Panc1 (cell line): ENCODE data around the gene GRID2.

Experiments used
- POLR2AphosphoS5 ChIP-seq: IDR thresholded peaks from 2 replicates; pipeline ENCODE4 v1.6.1; 2012; ENCODE audit warnings: mild to moderate bottlenecking, low read depth, low read length, moderate library complexity
- REST ChIP-seq, 2 experiments: IDR thresholded peaks; 2 replicates each; pipeline ENCODE4 v1.6.1; 2011 to 2012; ENCODE audit warnings: low read depth in 2 of 2, control low read depth in 1 of 2, low read length in 1 of 2, mild to moderate bottlenecking in 1 of 2, moderate library complexity in 1 of 2; ENCODE audit not compliant: insufficient read depth in 1 of 2
- SIN3A ChIP-seq: IDR thresholded peaks from 2 replicates; pipeline ENCODE4 v1.6.1; 2012; ENCODE audit warnings: low read depth, mild to moderate bottlenecking, low read length, moderate library complexity, borderline replicate concordance; ENCODE audit not compliant: insufficient read depth
- TF ChIP-seq, protein P1 (sequence below): fragments of 450-650 bp; IDR thresholded peaks from 2 replicates; pipeline ENCODE4 v1.5.1; 2017; ENCODE audit warnings: mild to moderate bottlenecking

DNA sequence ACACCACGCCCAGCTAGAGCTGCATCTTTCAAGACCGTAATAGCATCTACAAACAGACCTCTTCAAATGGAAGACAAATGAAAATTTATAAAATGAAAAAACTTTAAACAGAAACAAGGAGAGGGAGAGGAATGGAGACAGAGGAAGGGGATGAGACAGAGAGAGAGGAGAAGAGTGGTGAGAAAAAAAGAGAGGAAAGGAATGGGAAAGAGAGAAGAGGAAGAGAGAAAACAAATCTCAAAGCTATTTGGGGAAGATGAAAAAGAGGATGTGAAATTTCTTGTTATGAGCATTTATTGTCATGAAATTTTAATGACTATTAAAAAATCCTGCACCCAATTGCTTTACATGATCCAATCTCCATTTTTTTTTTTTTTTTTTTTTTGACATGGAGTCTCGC, 726.9 kb downstream of the GRID2 start:
- TF ChIP-seq, protein P1, sequence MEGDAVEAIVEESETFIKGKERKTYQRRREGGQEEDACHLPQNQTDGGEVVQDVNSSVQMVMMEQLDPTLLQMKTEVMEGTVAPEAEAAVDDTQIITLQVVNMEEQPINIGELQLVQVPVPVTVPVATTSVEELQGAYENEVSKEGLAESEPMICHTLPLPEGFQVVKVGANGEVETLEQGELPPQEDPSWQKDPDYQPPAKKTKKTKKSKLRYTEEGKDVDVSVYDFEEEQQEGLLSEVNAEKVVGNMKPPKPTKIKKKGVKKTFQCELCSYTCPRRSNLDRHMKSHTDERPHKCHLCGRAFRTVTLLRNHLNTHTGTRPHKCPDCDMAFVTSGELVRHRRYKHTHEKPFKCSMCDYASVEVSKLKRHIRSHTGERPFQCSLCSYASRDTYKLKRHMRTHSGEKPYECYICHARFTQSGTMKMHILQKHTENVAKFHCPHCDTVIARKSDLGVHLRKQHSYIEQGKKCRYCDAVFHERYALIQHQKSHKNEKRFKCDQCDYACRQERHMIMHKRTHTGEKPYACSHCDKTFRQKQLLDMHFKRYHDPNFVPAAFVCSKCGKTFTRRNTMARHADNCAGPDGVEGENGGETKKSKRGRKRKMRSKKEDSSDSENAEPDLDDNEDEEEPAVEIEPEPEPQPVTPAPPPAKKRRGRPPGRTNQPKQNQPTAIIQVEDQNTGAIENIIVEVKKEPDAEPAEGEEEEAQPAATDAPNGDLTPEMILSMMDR, result no peak
- TF ChIP-seq SIN3A, result no peak
- no peak for TF ChIP-seq REST (IDR thresholded peaks at IDR 0.05; ENCODE audit: insufficient read depth in 1 of 2, low read depth in 2 of 2, low read length in 1 of 2)
- no peak for TF ChIP-seq POLR2AphosphoS5
